GM08714 (cell line): Measurements from ENCODE around the gene RHOG.
"Not testable (repeated sequence)": the region's sequence is repeated elsewhere in the genome, so short reads cannot be mapped to it uniquely, and the experiment has no call there.

Experiments
- H3K4me3 ChIP-seq: fragments of 200-500 bp; sonication (Bioruptor generic); 2 replicates; pipeline ENCODE4 v1.5.1; 2014; ENCODE audit warnings: mild to moderate bottlenecking, low read length, inconsistent platforms
- ZNF274 ChIP-seq: IDR thresholded peaks from 2 replicates; pipeline ENCODE4 v1.6.1; 2012; ENCODE audit warnings: mild to moderate bottlenecking, low read depth, low read length

Gene RHOG

DNA sequence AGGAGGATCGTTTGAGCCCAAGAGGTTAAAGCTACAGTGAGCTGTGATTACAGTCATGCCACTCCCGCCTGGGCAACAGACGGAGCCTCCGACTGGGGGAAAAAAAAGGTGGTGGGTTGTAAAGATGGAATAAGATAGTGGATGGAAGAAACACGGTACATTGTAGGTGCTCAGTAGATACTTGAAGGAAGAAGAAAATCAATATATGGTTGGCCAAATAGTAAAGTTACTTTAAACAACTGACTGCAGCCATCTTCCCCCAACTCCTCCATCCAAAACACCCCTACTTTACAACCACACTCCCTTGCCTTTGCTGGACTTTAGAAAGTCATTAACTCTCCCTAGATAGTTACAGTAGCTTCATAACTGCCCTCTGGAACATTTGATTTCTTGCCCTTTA lies 40.9 kb downstream of the RHOG start:
- no peak overlapping the region for H3K4me3 ChIP-seq
- no peak for TF ChIP-seq ZNF274

- TF ChIP-seq ZNF274 = no peak
- no peak overlapping the region for H3K4me3 ChIP-seq
Measured at GRCh38 chr11:3799143-3799542, 41.6 kb downstream of the RHOG start.

DNA sequence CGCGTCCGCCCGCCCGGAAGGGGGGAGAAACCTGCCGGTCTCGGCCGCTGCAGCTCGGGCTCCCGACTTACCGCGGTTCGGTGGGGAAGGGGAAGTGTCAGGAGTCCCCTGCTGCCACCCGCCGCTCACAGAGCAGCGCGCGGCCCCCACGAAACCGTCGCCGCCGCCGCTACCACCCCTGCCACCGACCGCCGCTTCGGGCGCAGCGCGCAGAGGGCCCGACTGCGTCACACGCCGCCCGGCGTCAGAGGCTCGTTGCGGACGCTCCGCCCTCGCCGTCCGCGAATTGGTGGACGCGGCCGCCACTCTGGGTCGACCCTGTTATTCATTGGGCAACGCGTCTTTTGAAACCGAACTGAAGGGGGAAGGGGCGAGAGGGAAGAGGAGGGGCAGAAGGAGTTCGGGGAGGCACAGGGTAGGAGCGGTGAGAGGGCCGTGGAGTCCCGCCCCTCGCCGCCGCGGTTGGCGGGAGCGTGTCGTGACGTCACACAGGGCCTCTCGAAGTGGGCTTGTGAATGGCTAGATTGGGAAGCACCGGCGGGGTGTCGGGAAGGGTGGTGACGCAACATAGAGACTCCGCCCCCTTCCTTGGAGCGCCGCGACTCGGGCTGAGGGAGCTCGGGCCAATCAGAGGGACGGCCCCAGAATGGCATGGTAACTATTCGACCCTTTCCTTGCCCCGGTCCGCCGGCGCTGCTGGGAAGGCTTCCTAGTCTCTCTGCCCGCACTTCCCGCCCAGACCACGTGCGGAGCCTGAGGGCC lies 43.2 kb downstream of the RHOG start, which contains the start of gene NUP98:
TSS of gene NUP98 (minus strand) at position 226 of the 762 bp plus-strand sequence. CDS start 15,437 bp downstream, outside the sequence.
- peak within 1 kb of the TSS; percentile 91 for H3K4me3 ChIP-seq
- no peak for TF ChIP-seq ZNF274

GRCh38 chr11:3796801-3797328 lies 43.9 kb downstream of the RHOG start:
- peak overlapping the region; percentile 91 for H3K4me3 ChIP-seq
- no peak for TF ChIP-seq ZNF274

DNA sequence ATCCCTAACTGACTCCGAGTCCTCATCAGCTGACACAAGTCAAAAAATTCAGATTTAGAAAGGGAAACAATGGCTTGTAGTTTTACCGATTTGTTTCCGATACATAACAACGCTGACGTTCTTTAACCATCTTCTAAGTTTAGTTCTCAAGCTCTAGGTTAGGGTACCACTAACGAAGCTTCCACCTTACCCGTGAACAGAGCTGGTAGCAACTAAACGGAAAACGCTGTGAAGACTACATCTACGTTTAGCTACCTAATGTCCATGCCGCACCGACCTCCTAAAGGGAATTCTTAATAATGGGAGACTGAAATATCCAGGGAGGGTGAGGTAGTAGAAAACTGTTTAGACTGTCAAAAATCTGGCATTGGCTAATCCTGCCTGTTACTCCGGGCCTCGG lies 44.4 kb downstream of the RHOG start:
- no peak for TF ChIP-seq ZNF274
- peak overlapping the region; percentile 91 for H3K4me3 ChIP-seq

DNA sequence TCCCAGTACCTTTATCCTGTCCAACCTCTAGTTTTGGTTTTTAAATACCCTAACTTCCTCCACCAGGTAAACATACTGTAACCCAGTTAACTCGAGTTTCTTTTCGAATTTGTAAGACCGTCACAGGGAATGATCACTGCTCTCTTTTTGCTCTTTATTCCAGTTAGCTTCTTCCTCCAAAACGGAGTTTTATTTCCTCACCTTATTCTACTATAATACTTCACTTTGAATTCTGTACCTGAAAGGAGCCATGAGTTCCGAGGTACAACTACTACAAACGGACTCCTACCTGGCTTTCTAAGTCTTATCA lies 44.8 kb downstream of the RHOG start:
- TF ChIP-seq ZNF274 = no peak
- peak overlapping the region; percentile 91; the same call in 1 of the 2 replicates for H3K4me3 ChIP-seq

GRCh38 chr11:3795131-3796001 lies 45.4 kb downstream of the RHOG start:
- TF ChIP-seq ZNF274 = no peak
- H3K4me3 ChIP-seq = no peak overlapping the region; the same call in 1 of the 2 replicates

DNA sequence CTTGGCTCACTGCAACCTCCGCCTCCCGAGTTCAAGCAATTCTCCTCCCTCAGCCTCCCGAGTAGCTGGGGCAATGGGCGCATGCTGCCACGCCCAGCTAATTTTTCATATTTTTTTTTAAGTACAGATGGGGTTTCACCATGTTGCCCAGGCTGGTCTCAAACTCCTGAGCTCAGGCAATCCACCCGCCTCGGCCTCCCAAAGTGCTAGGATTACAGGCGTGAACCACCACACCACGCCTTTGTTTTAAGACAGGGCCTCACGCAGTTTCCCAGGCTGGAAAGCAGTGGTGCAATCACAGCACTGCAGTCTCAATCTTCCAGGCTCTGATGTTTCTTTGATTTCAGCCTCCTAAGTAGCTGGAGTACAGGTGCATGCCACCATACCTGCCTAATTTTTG lies 46.4 kb downstream of the RHOG start:
- not testable (repeated sequence) for H3K4me3 ChIP-seq

DNA sequence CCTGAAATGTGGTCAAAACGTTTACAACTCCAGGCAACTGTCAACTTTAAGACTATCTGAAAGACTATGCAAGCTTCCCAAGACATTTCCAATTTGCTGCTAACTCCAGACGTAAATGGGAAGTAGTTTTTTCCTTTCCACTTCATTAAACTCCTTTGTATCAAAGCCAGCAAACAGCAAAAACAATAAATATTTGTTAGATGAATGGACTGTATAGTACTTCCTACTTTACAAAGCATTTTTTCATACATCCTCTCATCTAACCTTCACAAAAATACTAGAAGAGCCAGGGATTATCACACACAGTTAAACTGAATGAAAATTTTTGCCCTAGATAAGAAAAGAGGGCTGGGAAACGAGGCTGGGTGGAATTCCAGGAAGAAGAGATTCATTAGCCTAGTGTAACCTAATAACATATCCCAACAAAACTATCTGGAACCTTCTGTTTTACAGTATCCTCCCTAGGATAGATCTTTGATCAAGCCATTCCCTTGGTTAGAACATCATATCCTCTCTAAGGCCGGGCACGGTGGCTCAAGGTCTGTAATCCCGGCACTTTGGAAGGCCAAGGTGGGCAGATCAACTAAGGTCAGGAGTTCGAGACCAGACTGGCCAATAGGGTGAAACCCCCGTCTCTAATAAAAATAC lies 53.9 kb downstream of the RHOG start:
- TF ChIP-seq ZNF274 = no peak
- no peak overlapping the region for H3K4me3 ChIP-seq

DNA sequence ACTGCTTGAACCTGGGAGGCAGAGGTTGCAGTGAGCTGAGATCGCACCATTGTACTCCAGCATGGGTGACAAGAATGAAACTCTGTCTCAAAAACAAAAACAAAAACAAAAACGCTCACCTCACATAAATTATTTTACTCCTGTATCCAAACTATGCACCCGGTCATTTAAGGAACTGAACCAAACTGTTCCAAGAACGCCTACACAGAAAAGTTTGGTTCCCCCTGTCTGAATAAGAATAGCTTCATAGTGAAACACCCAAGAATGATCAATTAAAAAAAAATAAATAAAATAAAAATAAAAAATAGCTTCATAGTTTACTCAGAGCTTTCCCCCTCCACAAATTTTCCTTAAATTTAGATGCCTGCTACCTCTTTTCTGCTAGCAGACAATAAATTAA lies 57.1 kb downstream of the RHOG start:
- TF ChIP-seq ZNF274 = no peak
- no peak overlapping the region for H3K4me3 ChIP-seq

GRCh38 chr11:3782963-3783362 lies 57.8 kb downstream of the RHOG start:
- H3K4me3 ChIP-seq = no peak overlapping the region

GRCh38 chr11:3781423-3781822 lies 59.3 kb downstream of the RHOG start:
- no peak for TF ChIP-seq ZNF274
- H3K4me3 ChIP-seq = no peak overlapping the region

More at GRCh38 chr11:3782963-3783362, 57.8 kb downstream of the RHOG start:
- no peak for TF ChIP-seq ZNF274
